Adrenal gland (tissue), 5 donors: ENCODE results near the gene KCNIP3.

Experiments used
- CTCF ChIP-seq, 6 experiments: fragments of 450-650 bp in 4 of 6; fragments of 200-600 bp in 2 of 6; sonication (generic) in 1 of 6; IDR thresholded peaks; 1 replicate in 5 of 6; 2 replicates in 1 of 6; pipeline versions ENCODE4 v1.5.1 to v1.8.0; 2016 to 2021; ENCODE audit warnings: antibody characterized with exemption in 6 of 6, mild to moderate bottlenecking in 2 of 6, moderate library complexity in 1 of 6
- POLR2A ChIP-seq, 2 donors: fragments of 450-650 bp; IDR thresholded peaks; one replicate each; pipeline ENCODE4 v1.6.1; 2017; ENCODE audit warnings: antibody characterized with exemption in 2 of 2, mild to moderate bottlenecking in 2 of 2, moderate library complexity in 1 of 2
- donor health status: DM: no; HTN: no; CAD: no.

- TF ChIP-seq POLR2A (IDR thresholded peaks at IDR 0.05) (no peak), CTCF (IDR thresholded peaks at IDR 0.05) (no peak)
Measured at GRCh38 chr2:95334916-95335641, 37.9 kb downstream of the KCNIP3 start.
